ENCODE results near the gene PLCB1.

The PLCB1 gene

GRCh38 chr20:8361779-8362178, 229.7 kb downstream of the PLCB1 start:
- Histone ChIP-seq H3K9me3 (ENCODE audit: low read depth, low read length) (no peaks in the 10 kb centered on the region), H3K27ac (no peak overlapping the region), H3K4me3 (no peak overlapping the region), H3K36me3 (ENCODE audit: insufficient read depth, low read length) (no peaks in the 10 kb centered on the region), H3K9ac (ENCODE audit: insufficient read length) (no peak overlapping the region)
- DNase-seq (ENCODE audit: low read depth, low spot score) = no peak
- TF ChIP-seq FOXP2 (optimal IDR thresholded peaks at IDR 0.05; ENCODE audit: control extremely low read depth, extremely low read length, insufficient read depth) (no peak), EZH2 (IDR thresholded peaks at IDR 0.05) (no peak), POLR2AphosphoS5 (IDR thresholded peaks at IDR 0.05; ENCODE audit: borderline replicate concordance, low read depth, low read length) (no peak)

- TF ChIP-seq FOXP2 (optimal IDR thresholded peaks at IDR 0.05; ENCODE audit: control extremely low read depth, extremely low read length, insufficient read depth) = no peak
- TF ChIP-seq POLR2AphosphoS5 (IDR thresholded peaks at IDR 0.05; ENCODE audit: borderline replicate concordance, low read depth, low read length) = no peak
- TF ChIP-seq EZH2 (IDR thresholded peaks at IDR 0.05) = no peak
- Histone ChIP-seq H3K9me3 (ENCODE audit: low read depth, low read length) (no peaks in the 10 kb centered on the region), H3K27ac (no peak overlapping the region), H3K36me3 (ENCODE audit: insufficient read depth, low read length) (no peaks in the 10 kb centered on the region), H3K4me3 (no peak overlapping the region), H3K9ac (ENCODE audit: insufficient read length) (no peak overlapping the region)
- no peak for DNase-seq (ENCODE audit: low read depth, low spot score)
These were observed 230.4 kb downstream of the PLCB1 start for GRCh38 chr20:8362457-8362856.

- TF ChIP-seq EZH2 (IDR thresholded peaks at IDR 0.05) = no peak
- no peak for TF ChIP-seq POLR2AphosphoS5 (IDR thresholded peaks at IDR 0.05; ENCODE audit: borderline replicate concordance, low read depth, low read length)
- no peak for DNase-seq (ENCODE audit: low read depth, low spot score)
These were observed 232.1 kb downstream of the PLCB1 start for GRCh38 chr20:8363970-8364733.

GRCh38 chr20:8364734-8365078, 232.6 kb downstream of the PLCB1 start:
- Histone ChIP-seq H3K27ac (no peak overlapping the region), H3K9ac (ENCODE audit: insufficient read length) (no peak overlapping the region), H3K9me3 (ENCODE audit: low read depth, low read length) (no peaks in the 10 kb centered on the region), H3K36me3 (ENCODE audit: insufficient read depth, low read length) (no peaks in the 10 kb centered on the region), H3K4me3 (no peak overlapping the region)
- no peak for TF ChIP-seq FOXP2 (optimal IDR thresholded peaks at IDR 0.05; ENCODE audit: control extremely low read depth, extremely low read length, insufficient read depth)
- TF ChIP-seq EZH2 (IDR thresholded peaks at IDR 0.05) = no peak
- no peak for DNase-seq (ENCODE audit: low read depth, low spot score)

More at GRCh38 chr20:8363970-8364733, 232.1 kb downstream of the PLCB1 start:
- Histone ChIP-seq H3K27ac (no peak overlapping the region), H3K36me3 (ENCODE audit: insufficient read depth, low read length) (no peaks in the 10 kb centered on the region), H3K4me3 (no peak overlapping the region), H3K9me3 (ENCODE audit: low read depth, low read length) (no peaks in the 10 kb centered on the region), H3K9ac (ENCODE audit: insufficient read length) (no peak overlapping the region)

- DNase-seq (ENCODE audit: low read depth, low spot score) = no peak
- Histone ChIP-seq H3K36me3 (ENCODE audit: insufficient read depth, low read length) (no peaks in the 10 kb centered on the region), H3K4me3 (no peak overlapping the region), H3K9ac (ENCODE audit: insufficient read length) (no peak overlapping the region), H3K27ac (no peak overlapping the region), H3K9me3 (ENCODE audit: low read depth, low read length) (no peaks in the 10 kb centered on the region)
- no peak for TF ChIP-seq EZH2 (IDR thresholded peaks at IDR 0.05)
- no peak for TF ChIP-seq POLR2AphosphoS5 (IDR thresholded peaks at IDR 0.05; ENCODE audit: borderline replicate concordance, low read depth, low read length)
- no peak for TF ChIP-seq FOXP2 (optimal IDR thresholded peaks at IDR 0.05; ENCODE audit: control extremely low read depth, extremely low read length, insufficient read depth)
These were observed 233.6 kb downstream of the PLCB1 start for GRCh38 chr20:8365634-8366033.

GRCh38 chr20:8366303-8366923, 234.3 kb downstream of the PLCB1 start:
- no peak overlapping the region for H3K4me3 ChIP-seq
- H3K36me3 ChIP-seq (ENCODE audit: insufficient read depth, low read length) = no peaks in the 10 kb centered on the region
- no peak for DNase-seq (ENCODE audit: low read depth, low spot score)
- no peaks in the 10 kb centered on the region for H3K9me3 ChIP-seq (ENCODE audit: low read depth, low read length)
- TF ChIP-seq POLR2AphosphoS5 (IDR thresholded peaks at IDR 0.05; ENCODE audit: borderline replicate concordance, low read depth, low read length) (no peak), EZH2 (IDR thresholded peaks at IDR 0.05) (no peak), FOXP2 (optimal IDR thresholded peaks at IDR 0.05; ENCODE audit: control extremely low read depth, extremely low read length, insufficient read depth) (no peak)
- no peak overlapping the region for H3K27ac ChIP-seq
- no peak overlapping the region for H3K9ac ChIP-seq (ENCODE audit: insufficient read length)

GRCh38 chr20:8367689-8368088, 235.6 kb downstream of the PLCB1 start:
- TF ChIP-seq POLR2AphosphoS5 (IDR thresholded peaks at IDR 0.05; ENCODE audit: borderline replicate concordance, low read depth, low read length) = no peak
- no peak for TF ChIP-seq FOXP2 (optimal IDR thresholded peaks at IDR 0.05; ENCODE audit: control extremely low read depth, extremely low read length, insufficient read depth)
- TF ChIP-seq EZH2 (IDR thresholded peaks at IDR 0.05) = no peak
- H3K9ac ChIP-seq (ENCODE audit: insufficient read length) = no peak overlapping the region
- H3K4me3 ChIP-seq = no peak overlapping the region
- H3K27ac ChIP-seq = no peak overlapping the region
- no peaks in the 10 kb centered on the region for H3K36me3 ChIP-seq (ENCODE audit: insufficient read depth, low read length)
- no peaks in the 10 kb centered on the region for H3K9me3 ChIP-seq (ENCODE audit: low read depth, low read length)
- no peak for DNase-seq (ENCODE audit: low read depth, low spot score)

- Histone ChIP-seq H3K4me3 (no peak overlapping the region), H3K9ac (ENCODE audit: insufficient read length) (no peak overlapping the region), H3K27ac (no peak overlapping the region), H3K9me3 (ENCODE audit: low read depth, low read length) (no peaks in the 10 kb centered on the region), H3K36me3 (ENCODE audit: insufficient read depth, low read length) (no peaks in the 10 kb centered on the region)
- no peak for DNase-seq (ENCODE audit: low read depth, low spot score)
- TF ChIP-seq EZH2 (IDR thresholded peaks at IDR 0.05) = no peak
- no peak for TF ChIP-seq POLR2AphosphoS5 (IDR thresholded peaks at IDR 0.05; ENCODE audit: borderline replicate concordance, low read depth, low read length)
- no peak for TF ChIP-seq FOXP2 (optimal IDR thresholded peaks at IDR 0.05; ENCODE audit: control extremely low read depth, extremely low read length, insufficient read depth)
These were observed 236.6 kb downstream of the PLCB1 start for GRCh38 chr20:8368670-8369069.

Measured in SK-N-MC (cell line).